ENCODE data around the gene TMCC2.

- TF ChIP-seq CTCF (IDR thresholded peaks at IDR 0.05; ENCODE audit: low read length) (no peak), EZH2phosphoT487 (IDR thresholded peaks at IDR 0.05; ENCODE audit: low read length) (no peak), EZH2 (optimal IDR thresholded peaks at IDR 0.05; ENCODE audit: low read depth, low read length) (no peak)
Observed at GRCh38 chr1:205257735-205258134, 30.0 kb downstream of the TMCC2 start.
